Measurements from ENCODE around the gene VSIG8. TPM values are rescaled to one million over a fixed set of nuclear protein-coding genes. Genes with fewer than 3 reads are reported as not detected.

VSIG8 gene
- total and polyA plus RNA-seq, 12 donors, result 0.06 to 0.80 (median 0.17) TPM; not detected in 8

DNA sequence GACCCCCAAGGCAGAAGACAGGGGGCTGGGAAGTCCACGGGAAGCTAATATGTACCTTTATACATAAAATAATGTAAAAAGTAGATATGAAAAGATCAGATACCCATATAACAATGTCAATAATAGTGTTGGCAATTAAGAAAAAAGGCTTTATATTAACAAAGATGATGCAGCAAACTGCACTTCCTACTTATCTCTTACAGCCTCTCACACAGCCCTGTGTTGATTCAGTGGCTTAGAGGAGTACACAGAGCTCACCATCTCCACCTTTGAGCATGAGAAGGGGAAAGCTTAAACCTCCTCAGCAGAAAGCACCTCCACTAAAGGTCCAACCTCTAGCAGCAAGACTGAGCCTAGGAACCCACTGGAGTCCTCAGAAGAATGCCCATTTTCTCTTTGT lies 7.2 kb upstream of the VSIG8 start:
- no peak for DNase-seq
- WGBS, 4 donors, result 56 to 71% (median 66%) methylated on average over 1 of the region's 1 CpG
- Histone ChIP-seq H3K27me3 (no peaks in the 10 kb centered on the region), H3K4me3 (no peak overlapping the region), H3K36me3 (replicated peaks in 1 of 2) (no peaks in the 10 kb centered on the region), H3K27ac (no peak overlapping the region), H3K4me1 (replicated peaks in 1 of 2) (no peaks in the 10 kb centered on the region), H3K9me3 (replicated peaks in 1 of 3) (no peaks in the 10 kb centered on the region)
- intact Hi-C loops (cut with DNase I), result no loop called here
- TF ChIP-seq POLR2A (IDR thresholded peaks at IDR 0.05), result no peak
- TF ChIP-seq, protein P1, sequence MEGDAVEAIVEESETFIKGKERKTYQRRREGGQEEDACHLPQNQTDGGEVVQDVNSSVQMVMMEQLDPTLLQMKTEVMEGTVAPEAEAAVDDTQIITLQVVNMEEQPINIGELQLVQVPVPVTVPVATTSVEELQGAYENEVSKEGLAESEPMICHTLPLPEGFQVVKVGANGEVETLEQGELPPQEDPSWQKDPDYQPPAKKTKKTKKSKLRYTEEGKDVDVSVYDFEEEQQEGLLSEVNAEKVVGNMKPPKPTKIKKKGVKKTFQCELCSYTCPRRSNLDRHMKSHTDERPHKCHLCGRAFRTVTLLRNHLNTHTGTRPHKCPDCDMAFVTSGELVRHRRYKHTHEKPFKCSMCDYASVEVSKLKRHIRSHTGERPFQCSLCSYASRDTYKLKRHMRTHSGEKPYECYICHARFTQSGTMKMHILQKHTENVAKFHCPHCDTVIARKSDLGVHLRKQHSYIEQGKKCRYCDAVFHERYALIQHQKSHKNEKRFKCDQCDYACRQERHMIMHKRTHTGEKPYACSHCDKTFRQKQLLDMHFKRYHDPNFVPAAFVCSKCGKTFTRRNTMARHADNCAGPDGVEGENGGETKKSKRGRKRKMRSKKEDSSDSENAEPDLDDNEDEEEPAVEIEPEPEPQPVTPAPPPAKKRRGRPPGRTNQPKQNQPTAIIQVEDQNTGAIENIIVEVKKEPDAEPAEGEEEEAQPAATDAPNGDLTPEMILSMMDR (IDR thresholded peaks at IDR 0.05), result no peak

DNA sequence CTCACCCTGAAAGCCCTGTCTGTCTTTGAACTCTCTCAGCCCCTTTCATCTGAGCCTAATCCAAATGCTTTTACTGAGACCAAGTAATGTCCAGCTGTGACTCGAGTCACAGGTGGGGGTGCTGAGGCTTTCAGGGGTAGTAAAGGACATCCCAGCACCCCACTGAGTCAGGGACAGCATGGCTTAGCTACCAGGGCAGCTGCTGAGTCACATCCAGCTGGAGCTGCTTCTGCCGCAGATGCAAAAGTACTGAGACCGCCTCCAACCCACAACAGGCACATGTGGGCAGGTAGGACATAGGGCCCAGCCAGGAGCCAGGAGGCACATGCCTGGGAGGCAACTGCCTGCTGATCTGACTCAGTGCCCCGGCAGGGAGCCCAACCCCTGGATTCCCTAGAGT lies 6.7 kb upstream of the VSIG8 start:
- Histone ChIP-seq H3K27ac (no peak overlapping the region), H3K27me3 (no peaks in the 10 kb centered on the region), H3K36me3 (replicated peaks in 1 of 2) (no peaks in the 10 kb centered on the region), H3K9me3 (replicated peaks in 1 of 3) (no peaks in the 10 kb centered on the region), H3K4me1 (replicated peaks in 1 of 2) (no peaks in the 10 kb centered on the region), H3K4me3 (no peak overlapping the region)
- TF ChIP-seq, protein P1 (IDR thresholded peaks at IDR 0.05), result no peak
- no peak for TF ChIP-seq POLR2A (IDR thresholded peaks at IDR 0.05)
- peak in 5 of 7 donors; percentile 13 to 65 (median 27) for DNase-seq
- intact Hi-C loops (cut with DNase I), result no loop called here
- 35 to 44% (median 41%) methylated on average over 3 to 4 of the region's 4 CpGs for WGBS, 4 donors

- intact Hi-C loops (cut with DNase I), result no loop called here
- no peaks in the 10 kb centered on the region for H3K9me3 ChIP-seq (replicated peaks in 1 of 3)
These were observed 6.3 kb upstream of the VSIG8 start for GRCh38 chr1:159868766-159869165.

GRCh38 chr1:159867664-159868026 lies 5.2 kb upstream of the VSIG8 start:
- TF ChIP-seq, protein P1 (IDR thresholded peaks at IDR 0.05), result no peak
- no peak for TF ChIP-seq POLR2A (IDR thresholded peaks at IDR 0.05)
- H3K4me1 ChIP-seq (replicated peaks in 1 of 2), result no peaks in the 10 kb centered on the region
- intact Hi-C loops (cut with DNase I), result no loop called here
- H3K36me3 ChIP-seq (replicated peaks in 1 of 2), result no peaks in the 10 kb centered on the region
- no peak overlapping the region for H3K4me3 ChIP-seq
- 28 to 50% (median 38%) methylated on average over 9 of the region's 9 CpGs for WGBS, 4 donors
- H3K27ac ChIP-seq, result peak overlapping the region in 2 of 5 donors; percentile 41 to 65
- peak in 4 of 7 donors; percentile 16 to 81 (median 38) for DNase-seq
- H3K27me3 ChIP-seq, result no peaks in the 10 kb centered on the region
- H3K9me3 ChIP-seq (replicated peaks in 1 of 3), result no peaks in the 10 kb centered on the region

More at GRCh38 chr1:159868766-159869165, 6.3 kb upstream of the VSIG8 start:
- Histone ChIP-seq H3K27ac (peak overlapping the region in 1 of 5 donors; percentile 41), H3K27me3 (no peaks in the 10 kb centered on the region), H3K4me1 (replicated peaks in 1 of 2) (no peaks in the 10 kb centered on the region), H3K36me3 (replicated peaks in 1 of 2) (no peaks in the 10 kb centered on the region), H3K4me3 (no peak overlapping the region)
- DNase-seq, result no peak
- 47 to 85% (median 60%) methylated on average over 2 to 3 of the region's 3 CpGs for WGBS, 4 donors
- TF ChIP-seq, protein P1 (IDR thresholded peaks at IDR 0.05), result no peak
- TF ChIP-seq POLR2A (IDR thresholded peaks at IDR 0.05), result no peak
